GM23338 (cell line): ENCODE results near the gene THRB. TPM values are rescaled to one million over a fixed set of nuclear protein-coding genes. Genes with fewer than 3 reads are reported as not detected.

Experiments used
- ATAC-seq: fragments of 200-7000 bp; cut with Tn5 transposase; 3 replicates; pipeline ENCODE4 v1.9.1; 2020
- DNase-seq: peaks from one replicate; pipeline ENCODE4 v3.0.0-alpha.2; 2015; ENCODE audit warnings: low spot score
- H2AFZ ChIP-seq: fragments of 200-600 bp; sonication (generic); 2 replicates; pipeline ENCODE4 v1.8.0; 2016; ENCODE audit warnings: antibody characterized with exemption, mild to moderate bottlenecking, moderate library complexity
- H3F3A ChIP-seq: fragments of 200-600 bp; sonication (generic); replicated peaks from 2 replicates; pipeline ENCODE4 v1.8.0; 2017; ENCODE audit warnings: antibody characterized with exemption, mixed run types, low read depth
- H3K27ac ChIP-seq: fragments of 200-600 bp; sonication (generic); 2 replicates; pipeline ENCODE4 v1.6.1; 2016; ENCODE audit warnings: low read depth
- H3K27me3 ChIP-seq: fragments of 200-600 bp; sonication (generic); 2 replicates; pipeline ENCODE4 v1.8.0; 2016; ENCODE audit warnings: mild to moderate bottlenecking, mixed run types, moderate library complexity; ENCODE audit not compliant: insufficient read depth
- H3K36me3 ChIP-seq: fragments of 200-600 bp; sonication (generic); 2 replicates; pipeline ENCODE4 v1.8.0; 2016; ENCODE audit warnings: mild to moderate bottlenecking; ENCODE audit not compliant: insufficient read depth
- H3K4me1 ChIP-seq: fragments of 200-600 bp; sonication (generic); 2 replicates; pipeline ENCODE4 v1.8.0; 2016; ENCODE audit warnings: mild to moderate bottlenecking, moderate library complexity; ENCODE audit not compliant: insufficient read depth
- H3K4me2 ChIP-seq: fragments of 200-600 bp; sonication (generic); 2 replicates; pipeline ENCODE4 v1.7.1; 2017; ENCODE audit warnings: mixed run types
- H3K4me3 ChIP-seq: fragments of 200-600 bp; sonication (generic); 2 replicates; pipeline ENCODE4 v1.6.1; 2016; ENCODE audit warnings: mixed run types
- H3K79me2 ChIP-seq: fragments of 200-600 bp; sonication (generic); replicated peaks from 2 replicates; pipeline ENCODE4 v1.8.0; 2017; ENCODE audit warnings: mild to moderate bottlenecking; ENCODE audit not compliant: insufficient read depth
- H3K9me2 ChIP-seq: fragments of 200-600 bp; sonication (generic); 2 replicates; pipeline ENCODE4 v1.8.0; 2017; ENCODE audit not compliant: insufficient read depth
- H4K20me1 ChIP-seq: fragments of 200-600 bp; sonication (generic); replicated peaks from 2 replicates; pipeline ENCODE4 v1.8.0; 2017; ENCODE audit warnings: mild to moderate bottlenecking; ENCODE audit not compliant: insufficient read depth
- H3K27ac Mint-ChIP-seq: 2 replicates; pipeline ENCODE4 v1.8.0; 2020; ENCODE audit warnings: inconsistent platforms, mild to moderate bottlenecking, moderate library complexity, mixed read lengths
- H3K27me3 Mint-ChIP-seq: 3 replicates; pipeline ENCODE4 v1.8.0; 2022; ENCODE audit warnings: low read depth, mild to moderate bottlenecking, moderate library complexity, mixed read lengths, inconsistent platforms; ENCODE audit not compliant: insufficient read depth, poor library complexity
- H3K36me3 Mint-ChIP-seq: 3 replicates; pipeline ENCODE4 v1.8.0; 2021; ENCODE audit warnings: low read depth, mild to moderate bottlenecking, inconsistent platforms, moderate library complexity, mixed read lengths
- H3K4me1 Mint-ChIP-seq: 3 replicates; pipeline ENCODE4 v1.8.0; 2020; ENCODE audit warnings: mild to moderate bottlenecking, inconsistent platforms, mixed read lengths
- H3K4me3 Mint-ChIP-seq: 3 replicates; pipeline ENCODE4 v1.8.0; 2021; ENCODE audit warnings: moderate library complexity, mild to moderate bottlenecking, inconsistent platforms, mixed read lengths
- H3K9me3 Mint-ChIP-seq: 3 replicates; pipeline ENCODE4 v1.8.0; 2020; ENCODE audit warnings: moderate library complexity, mild to moderate bottlenecking, inconsistent platforms, mixed read lengths
- CREB1 ChIP-seq: fragments of 250-450 bp; sonication (Bioruptor Pico); IDR thresholded peaks from 2 replicates; pipeline ENCODE4 v1.5.0; 2020; ENCODE audit warnings: low read depth, mild to moderate bottlenecking, moderate library complexity
- CTCF ChIP-seq, 2 experiments: fragments of 200-600 bp in 1 of 2; sonication (generic) in 1 of 2; conservative IDR thresholded peaks; 2 replicates each; pipeline versions ENCODE4 v1.5.1 to v1.6.1; 2016 to 2017; ENCODE audit warnings: antibody characterized with exemption in 2 of 2, low read depth in 2 of 2, mild to moderate bottlenecking in 2 of 2, moderate library complexity in 1 of 2
- EZH2 ChIP-seq: fragments of 200-600 bp; sonication (generic); IDR thresholded peaks from one replicate; pipeline ENCODE4 v1.8.0; 2017; ENCODE audit warnings: antibody characterized with exemption, mild to moderate bottlenecking, low read depth; ENCODE audit not compliant: unreplicated experiment
- EZH2phosphoT487 ChIP-seq: fragments of 200-600 bp; sonication (generic); IDR thresholded peaks from one replicate; pipeline ENCODE4 v1.8.1; 2018; ENCODE audit warnings: antibody characterized with exemption; ENCODE audit not compliant: unreplicated experiment
- POLR2AphosphoS5 ChIP-seq: IDR thresholded peaks from 2 replicates; pipeline ENCODE4 v1.6.1; 2016; ENCODE audit warnings: antibody characterized with exemption, low read depth
- REST ChIP-seq: IDR thresholded peaks from one replicate; pipeline ENCODE4 v1.6.1; 2018; ENCODE audit warnings: antibody characterized with exemption; ENCODE audit not compliant: unreplicated experiment
- STAT1 ChIP-seq: IDR thresholded peaks from one replicate; pipeline ENCODE4 v1.6.1; 2016; ENCODE audit warnings: antibody characterized with exemption; ENCODE audit not compliant: unreplicated experiment
- ZNF114 ChIP-seq: fragments of 250-450 bp; sonication (Bioruptor Pico); IDR thresholded peaks from 2 replicates; pipeline ENCODE4 v1.5.0; 2020; ENCODE audit warnings: mild to moderate bottlenecking, moderate library complexity
- ZNF331 ChIP-seq: fragments of 250-450 bp; sonication (Bioruptor Pico); IDR thresholded peaks from 2 replicates; pipeline ENCODE4 v1.5.0; 2020; ENCODE audit warnings: low read depth, mild to moderate bottlenecking, moderate library complexity
- polyA plus RNA-seq: library from polyadenylated mRNA; unstranded; fragments of >200 nt; fragmentation: Nextera tagmentation; extraction: Ambion mirVana; gene quantifications from 2 replicates; pipeline ENCODE4 v1.2.1, GENCODE V29; 2016
- total RNA-seq: library from RNA; depleted of rRNA; stranded (reverse); fragments of >200 nt; shearing (Covaris generic); gene quantifications from 2 replicates; pipeline ENCODE4 v1.2.3, GENCODE V29; 2014
- TF ChIP-seq, protein P1 (sequence below): IDR thresholded peaks from 2 replicates; pipeline ENCODE4 v1.6.1; 2016; ENCODE audit warnings: antibody characterized with exemption

Gene THRB
- total and polyA plus RNA-seq, 2 experiments from 2014 or later = 1.7 to 3.2 TPM

GRCh38 chr3:24196526-24196925 lies 298.1 kb downstream of the THRB start (continued):
- TF ChIP-seq CTCF (conservative IDR thresholded peaks at IDR 0.05; ENCODE audit: low read depth in 2 of 2) = no peak
- TF ChIP-seq REST = no peak
- TF ChIP-seq, protein P1, sequence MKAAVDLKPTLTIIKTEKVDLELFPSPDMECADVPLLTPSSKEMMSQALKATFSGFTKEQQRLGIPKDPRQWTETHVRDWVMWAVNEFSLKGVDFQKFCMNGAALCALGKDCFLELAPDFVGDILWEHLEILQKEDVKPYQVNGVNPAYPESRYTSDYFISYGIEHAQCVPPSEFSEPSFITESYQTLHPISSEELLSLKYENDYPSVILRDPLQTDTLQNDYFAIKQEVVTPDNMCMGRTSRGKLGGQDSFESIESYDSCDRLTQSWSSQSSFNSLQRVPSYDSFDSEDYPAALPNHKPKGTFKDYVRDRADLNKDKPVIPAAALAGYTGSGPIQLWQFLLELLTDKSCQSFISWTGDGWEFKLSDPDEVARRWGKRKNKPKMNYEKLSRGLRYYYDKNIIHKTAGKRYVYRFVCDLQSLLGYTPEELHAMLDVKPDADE = no peak
- TF ChIP-seq CREB1 = no peak
- no peak for TF ChIP-seq EZH2
- TF ChIP-seq POLR2AphosphoS5 = no peak
- no peak for TF ChIP-seq ZNF331

- H4K20me1 ChIP-seq = no peaks in the 10 kb centered on the region
- Mint-ChIP-seq H3K9me3 (no peaks in the 10 kb centered on the region), H3K4me3 (no peak overlapping the region), H3K27me3 (no peaks in the 10 kb centered on the region), H3K36me3 (no peaks in the 10 kb centered on the region), H3K4me1 (no peaks in the 10 kb centered on the region), H3K27ac (no peak overlapping the region)
- H3K27ac ChIP-seq = no peak overlapping the region
- H3K4me3 ChIP-seq = no peak overlapping the region
- H3F3A ChIP-seq = no peaks in the 10 kb centered on the region
- ATAC-seq = no peak
- no peaks in the 10 kb centered on the region for H3K79me2 ChIP-seq
- no peak overlapping the region for H2AFZ ChIP-seq
- H3K4me2 ChIP-seq = no peak overlapping the region
- H3K4me1 ChIP-seq = no peaks in the 10 kb centered on the region
- no peak for DNase-seq
- no peaks in the 10 kb centered on the region for H3K27me3 ChIP-seq
- H3K9me2 ChIP-seq = peaks cover 5% of the 10 kb centered on the region; the same call in 1 of the 2 replicates
- no peaks in the 10 kb centered on the region for H3K36me3 ChIP-seq
- TF ChIP-seq POLR2AphosphoS5 (no peak), STAT1 (no peak), EZH2phosphoT487 (no peak), CTCF (conservative IDR thresholded peaks at IDR 0.05; ENCODE audit: low read depth in 2 of 2) (no peak), ZNF114 (CRISPR knock-in tag) (no peak)
- TF ChIP-seq, protein P1 = no peak
Measured at GRCh38 chr3:24195504-24196230, 299.0 kb downstream of the THRB start.
